ENCODE measurements around the gene CXCR6. TPM values are rescaled to one million over a fixed set of nuclear protein-coding genes. Genes with fewer than 3 reads are reported as not detected.
A peak's percentile ranks its signal among the peaks of the same experiment; 100 is the strongest.

Gene CXCR6
- total and polyA plus RNA-seq, 3 experiments from 2014 or later, result 5.8 to 70.8 (median 5.9) TPM

- peaks cover 24 to 38% (median 29%) of the 10 kb centered on the region in 3 donors for H3K4me1 Mint-ChIP-seq
Observed at GRCh38 chr3:45936261-45936660, 7.0 kb upstream of the CXCR6 start.

DNA sequence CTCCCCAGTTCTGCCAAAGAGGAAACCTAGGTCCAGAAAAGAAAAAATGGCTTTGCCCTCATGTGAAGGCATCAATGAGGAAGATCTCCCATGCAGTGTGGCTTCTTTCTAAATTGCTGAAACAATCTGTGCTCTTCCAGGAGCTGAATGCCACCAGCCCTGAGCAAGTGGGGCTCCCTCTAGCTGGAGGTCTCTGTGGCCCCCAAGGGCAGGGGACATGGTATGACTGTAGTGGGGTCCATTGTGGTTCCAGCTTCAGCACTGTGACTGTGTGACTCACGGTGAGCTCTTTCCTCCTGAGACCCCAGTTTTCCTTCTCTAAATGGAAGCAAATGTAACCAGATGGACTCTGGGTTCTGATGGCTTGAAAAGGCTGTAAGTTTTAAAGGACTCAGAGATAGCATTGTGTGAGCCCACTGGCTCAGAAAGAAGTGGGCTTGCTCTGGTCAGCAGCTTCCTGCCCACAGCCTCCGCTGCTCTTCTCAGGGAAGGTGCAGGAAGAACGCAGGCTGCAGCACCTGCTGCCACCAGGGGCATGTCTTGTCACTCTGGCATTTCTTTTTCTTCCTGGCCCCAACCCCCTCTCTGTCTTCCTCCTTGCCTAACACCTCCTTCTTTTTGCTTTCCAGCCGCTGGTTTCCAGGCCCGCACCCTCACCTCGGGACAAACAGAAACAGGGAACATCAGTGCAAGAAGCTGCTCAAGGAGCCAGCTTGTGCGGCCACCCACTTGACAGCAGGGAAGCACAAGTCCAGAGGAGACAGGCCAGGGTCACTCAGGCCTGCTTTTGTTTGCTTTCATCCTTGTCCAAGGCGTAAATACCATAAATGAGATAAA lies 5.8 kb upstream of the CXCR6 start:
- Histone ChIP-seq H3K27me3 (ENCODE audit: insufficient read depth, low read length, poor library complexity, severe bottlenecking) (no peaks in the 10 kb centered on the region), H3K27ac (ENCODE audit: low read depth, low read length) (no peak overlapping the region), H3K36me3 (ENCODE audit: insufficient read depth, low read length) (peaks cover 49% of the 10 kb centered on the region), H3K4me1 (ENCODE audit: insufficient read depth, low read length) (peaks cover 15% of the 10 kb centered on the region), H3K4me3 (ENCODE audit: low read length) (no peak overlapping the region), H3K9me3 (ENCODE audit: low read length) (no peaks in the 10 kb centered on the region)
- no peak for DNase-seq
- Mint-ChIP-seq H3K4me1 (peaks cover 32 to 49% (median 40%) of the 10 kb centered on the region in 3 donors), H3K9me3 (peaks cover 0 to 4% (median 0%) of the 10 kb centered on the region in 5 donors), H3K27ac (peak overlapping the region in 1 of 8 donors; percentile 21), H3K36me3 (peaks cover 36 to 89% (median 42%) of the 10 kb centered on the region in 3 donors), H3K27me3 (no peaks in the 10 kb centered on the region), H3K4me3 (no peak overlapping the region)
- ChIA-PET CTCF (interaction anchor here (0.8 to 16.7 kb wide), 10 partner anchors 9 to 435 kb away, joined by 3 to 295 read pairs (median 4); no protein-coding TSS in a partner anchor), POLR2A (no interaction called here)

More at GRCh38 chr3:45936261-45936660, 7.0 kb upstream of the CXCR6 start:
- DNase-seq, result no peak
- Histone ChIP-seq H3K27ac (ENCODE audit: low read depth, low read length) (no peak overlapping the region), H3K4me1 (ENCODE audit: insufficient read depth, low read length) (peaks cover 9% of the 10 kb centered on the region), H3K36me3 (ENCODE audit: insufficient read depth, low read length) (peaks cover 60% of the 10 kb centered on the region), H3K9me3 (ENCODE audit: low read length) (no peaks in the 10 kb centered on the region), H3K27me3 (ENCODE audit: insufficient read depth, low read length, poor library complexity, severe bottlenecking) (no peaks in the 10 kb centered on the region), H3K4me3 (ENCODE audit: low read length) (no peak overlapping the region)
- Mint-ChIP-seq H3K36me3 (peaks cover 35 to 95% (median 46%) of the 10 kb centered on the region in 3 donors), H3K27ac (no peak overlapping the region), H3K9me3 (peaks cover 0 to 4% (median 0%) of the 10 kb centered on the region in 5 donors), H3K27me3 (no peaks in the 10 kb centered on the region), H3K4me3 (no peak overlapping the region)
- CTCF ChIA-PET, result interaction anchor here (1.8 to 16.7 kb wide), 2 partner anchors 137 to 143 kb away, joined by 4 to 295 read pairs; no protein-coding TSS in a partner anchor
- POLR2A ChIA-PET, result no interaction called here

- ChIA-PET CTCF (interaction anchor here (0.8 to 16.7 kb wide), 27 partner anchors 9 to 434 kb away, joined by 3 to 295 read pairs (median 8); partner anchors contain the start of genes CCR1, CCR5 and XCR1), POLR2A (interaction anchor here (1.0 to 1.1 kb wide), 4 partner anchors 14 to 147 kb away, joined by 3 to 6 read pairs (median 3); no protein-coding TSS in a partner anchor)
- Mint-ChIP-seq H3K4me1 (peaks cover 38 to 56% (median 47%) of the 10 kb centered on the region in 3 donors), H3K4me3 (no peak overlapping the region), H3K36me3 (peaks cover 36 to 83% (median 36%) of the 10 kb centered on the region in 3 donors), H3K9me3 (peaks cover 0 to 4% (median 0%) of the 10 kb centered on the region in 5 donors), H3K27ac (no peak overlapping the region), H3K27me3 (no peaks in the 10 kb centered on the region)
- H3K4me1 ChIP-seq (ENCODE audit: insufficient read depth, low read length), result peaks cover 21% of the 10 kb centered on the region
- H3K4me3 ChIP-seq (ENCODE audit: low read length), result no peak overlapping the region
- no peak overlapping the region for H3K27ac ChIP-seq (ENCODE audit: low read depth, low read length)
- H3K27me3 ChIP-seq (ENCODE audit: insufficient read depth, low read length, poor library complexity, severe bottlenecking), result no peaks in the 10 kb centered on the region
- H3K9me3 ChIP-seq (ENCODE audit: low read length), result no peaks in the 10 kb centered on the region
- no peak for DNase-seq
- peaks cover 43% of the 10 kb centered on the region for H3K36me3 ChIP-seq (ENCODE audit: insufficient read depth, low read length)
Observed at GRCh38 chr3:45938043-45938435, 5.2 kb upstream of the CXCR6 start.

- no peaks in the 10 kb centered on the region for H3K27me3 Mint-ChIP-seq
- peak; percentile 74 to 87 (median 76) for DNase-seq
- peaks cover 47 to 64% (median 55%) of the 10 kb centered on the region in 3 donors for H3K4me1 Mint-ChIP-seq
- H3K36me3 ChIP-seq (ENCODE audit: insufficient read depth, low read length), result peaks cover 35% of the 10 kb centered on the region
- no peak overlapping the region for H3K4me3 ChIP-seq (ENCODE audit: low read length)
- ChIA-PET POLR2A (interaction anchor here (0.8 to 1.2 kb wide), 7 partner anchors 12 to 146 kb away, joined by 3 to 6 read pairs (median 3); no protein-coding TSS in a partner anchor), CTCF (interaction anchor here (0.8 to 16.7 kb wide), 38 partner anchors 10 to 440 kb away, joined by 3 to 295 read pairs (median 5); partner anchors contain the start of genes CCR1, CCR5 and XCR1)
- H3K4me3 Mint-ChIP-seq, result peak overlapping the region in 1 of 7 donors; percentile 42
- H3K27ac Mint-ChIP-seq, result peak overlapping the region in 5 of 8 donors; percentile 13 to 79 (median 62)
- no peaks in the 10 kb centered on the region for H3K27me3 ChIP-seq (ENCODE audit: insufficient read depth, low read length, poor library complexity, severe bottlenecking)
- H3K9me3 Mint-ChIP-seq, result peaks cover 0 to 4% (median 0%) of the 10 kb centered on the region in 5 donors
- H3K4me1 ChIP-seq (ENCODE audit: insufficient read depth, low read length), result peaks cover 30% of the 10 kb centered on the region
- H3K36me3 Mint-ChIP-seq, result peaks cover 31 to 75% (median 36%) of the 10 kb centered on the region in 3 donors
- H3K27ac ChIP-seq (ENCODE audit: low read depth, low read length), result no peak overlapping the region
- no peaks in the 10 kb centered on the region for H3K9me3 ChIP-seq (ENCODE audit: low read length)
Observed at GRCh38 chr3:45938864-45939263, 4.4 kb upstream of the CXCR6 start.

DNA sequence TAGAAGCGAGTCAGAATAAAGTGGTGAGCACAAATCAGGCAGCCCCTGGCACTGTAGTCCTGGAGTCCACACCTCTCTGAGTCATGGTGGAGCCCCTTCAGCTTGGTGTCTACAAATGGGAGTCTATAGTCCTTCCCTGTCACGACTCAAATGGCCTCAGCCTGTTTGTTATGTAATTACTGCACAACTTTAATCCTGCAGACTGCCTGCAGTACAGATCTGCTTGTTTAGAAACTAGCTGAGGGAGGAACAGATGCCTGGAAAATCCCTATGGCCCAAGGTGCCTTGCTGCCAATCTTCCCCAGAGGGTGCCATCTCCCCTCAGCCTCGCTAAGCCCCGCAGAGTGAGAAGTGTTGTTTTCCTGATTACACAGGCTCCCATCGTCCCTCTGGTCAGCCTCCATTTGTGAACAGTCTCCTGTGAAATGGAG lies 3.9 kb upstream of the CXCR6 start:
- no peak overlapping the region for H3K27ac ChIP-seq (ENCODE audit: low read depth, low read length)
- no peak overlapping the region for H3K4me3 ChIP-seq (ENCODE audit: low read length)
- peaks cover 48 to 68% (median 58%) of the 10 kb centered on the region in 3 donors for H3K4me1 Mint-ChIP-seq
- H3K36me3 ChIP-seq (ENCODE audit: insufficient read depth, low read length), result peaks cover 30% of the 10 kb centered on the region
- H3K4me1 ChIP-seq (ENCODE audit: insufficient read depth, low read length), result peaks cover 34% of the 10 kb centered on the region
- peaks cover 0 to 4% (median 0%) of the 10 kb centered on the region in 5 donors for H3K9me3 Mint-ChIP-seq
- H3K9me3 ChIP-seq (ENCODE audit: low read length), result no peaks in the 10 kb centered on the region
- no peak for DNase-seq
- ChIA-PET CTCF (interaction anchor here (0.8 to 16.7 kb wide), 35 partner anchors 11 to 439 kb away, joined by 3 to 295 read pairs (median 5); partner anchors contain the start of genes CCR1, CCR5 and XCR1), POLR2A (interaction anchor here (0.8 to 1.2 kb wide), 7 partner anchors 11 to 146 kb away, joined by 3 to 6 read pairs (median 3); no protein-coding TSS in a partner anchor)
- H3K27ac Mint-ChIP-seq, result peak overlapping the region; percentile 22 to 79 (median 62)
- H3K4me3 Mint-ChIP-seq, result peak overlapping the region in 2 of 7 donors; percentile 22 to 52
- peaks cover 26 to 70% (median 31%) of the 10 kb centered on the region in 3 donors for H3K36me3 Mint-ChIP-seq
- H3K27me3 ChIP-seq (ENCODE audit: insufficient read depth, low read length, poor library complexity, severe bottlenecking), result no peaks in the 10 kb centered on the region
- no peaks in the 10 kb centered on the region for H3K27me3 Mint-ChIP-seq

DNA sequence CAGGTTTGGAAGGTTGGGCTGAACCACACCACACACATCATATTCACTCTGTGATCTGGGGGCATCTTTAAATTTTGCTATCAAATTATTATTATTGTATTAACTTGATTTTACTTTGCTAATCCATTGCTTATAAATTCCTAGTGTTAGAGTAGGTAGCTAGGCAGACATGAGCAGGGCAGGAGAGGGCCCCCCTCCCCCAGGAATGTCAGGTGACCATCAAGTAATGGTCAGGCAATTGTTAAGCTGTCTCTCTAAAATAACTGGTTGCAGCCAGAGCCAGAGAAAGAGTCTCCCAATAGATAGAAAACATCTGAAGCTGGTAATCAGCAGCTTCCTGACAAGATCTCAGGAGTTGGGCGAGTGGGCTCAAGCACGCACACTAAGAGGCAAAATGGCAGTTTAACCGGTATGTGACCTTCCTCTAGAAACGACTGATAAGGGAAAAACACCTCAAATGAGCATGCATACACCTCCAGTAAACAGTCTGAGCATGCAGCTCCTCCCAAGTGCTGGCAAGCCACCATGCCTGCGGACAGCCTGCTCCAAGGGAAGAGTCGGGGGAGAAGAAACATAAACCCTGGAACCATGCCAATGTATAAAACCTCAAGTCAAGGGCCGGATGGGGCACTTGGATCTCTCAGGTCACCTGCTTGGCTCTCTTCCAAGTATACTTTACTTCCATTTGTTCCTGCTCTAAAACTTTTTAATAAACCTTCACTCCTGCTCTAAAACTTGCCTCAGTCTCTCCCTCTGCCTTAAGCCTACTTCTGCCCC lies 3.1 kb upstream of the CXCR6 start:
- ChIA-PET CTCF (interaction anchor here (1.6 to 16.7 kb wide), 11 partner anchors 10 to 439 kb away, joined by 3 to 295 read pairs (median 8); partner anchors contain the start of gene CCR5), POLR2A (interaction anchor here (0.7 kb wide), 1 partner anchor 432 kb away, joined by 3 read pairs; no protein-coding TSS in a partner anchor)
- DNase-seq, result no peak
- Mint-ChIP-seq H3K27me3 (no peaks in the 10 kb centered on the region), H3K4me3 (peak overlapping the region in 2 of 7 donors; percentile 38 to 77), H3K9me3 (peaks cover 0 to 4% (median 0%) of the 10 kb centered on the region in 5 donors), H3K27ac (peak overlapping the region in 4 of 8 donors; percentile 37 to 79 (median 71)), H3K36me3 (peaks cover 22 to 69% (median 31%) of the 10 kb centered on the region in 3 donors), H3K4me1 (peaks cover 57 to 73% (median 67%) of the 10 kb centered on the region in 3 donors)
- peaks cover 43% of the 10 kb centered on the region for H3K4me1 ChIP-seq (ENCODE audit: insufficient read depth, low read length)
- H3K36me3 ChIP-seq (ENCODE audit: insufficient read depth, low read length), result peaks cover 23% of the 10 kb centered on the region
- no peaks in the 10 kb centered on the region for H3K27me3 ChIP-seq (ENCODE audit: insufficient read depth, low read length, poor library complexity, severe bottlenecking)
- H3K9me3 ChIP-seq (ENCODE audit: low read length), result no peaks in the 10 kb centered on the region
- H3K27ac ChIP-seq (ENCODE audit: low read depth, low read length), result no peak overlapping the region
- no peak overlapping the region for H3K4me3 ChIP-seq (ENCODE audit: low read length)

GRCh38 chr3:45940781-45941365 lies 2.4 kb upstream of the CXCR6 start:
- no peaks in the 10 kb centered on the region for H3K27me3 Mint-ChIP-seq
- ChIA-PET POLR2A (interaction anchor here (1.6 kb wide), 1 partner anchor 10 kb away, joined by 7 read pairs; no protein-coding TSS in a partner anchor), CTCF (interaction anchor here (3.1 to 16.7 kb wide), 2 partner anchors 127 to 139 kb away, joined by 15 to 295 read pairs; no protein-coding TSS in a partner anchor)
- Histone ChIP-seq H3K4me1 (ENCODE audit: insufficient read depth, low read length) (peaks cover 50% of the 10 kb centered on the region), H3K9me3 (ENCODE audit: low read length) (no peaks in the 10 kb centered on the region), H3K4me3 (ENCODE audit: low read length) (no peak overlapping the region), H3K36me3 (ENCODE audit: insufficient read depth, low read length) (peaks cover 16% of the 10 kb centered on the region), H3K27me3 (ENCODE audit: insufficient read depth, low read length, poor library complexity, severe bottlenecking) (no peaks in the 10 kb centered on the region), H3K27ac (ENCODE audit: low read depth, low read length) (no peak overlapping the region)
- peaks cover 21 to 69% (median 29%) of the 10 kb centered on the region in 3 donors for H3K36me3 Mint-ChIP-seq
- H3K4me3 Mint-ChIP-seq, result peak overlapping the region in 3 of 7 donors; percentile 24 to 38 (median 36)
- H3K9me3 Mint-ChIP-seq, result peaks cover 0 to 4% (median 0%) of the 10 kb centered on the region in 5 donors
- peak overlapping the region in 7 of 8 donors; percentile 28 to 74 (median 37) for H3K27ac Mint-ChIP-seq
- peaks cover 62 to 79% (median 74%) of the 10 kb centered on the region in 3 donors for H3K4me1 Mint-ChIP-seq
- DNase-seq, result no peak

All from CD8-positive, alpha-beta memory T cell (primary cell).